ENCODE data around the gene MYO16.
A peak's percentile ranks its signal among the peaks of the same experiment; 100 is the strongest.

MYO16 gene

DNA sequence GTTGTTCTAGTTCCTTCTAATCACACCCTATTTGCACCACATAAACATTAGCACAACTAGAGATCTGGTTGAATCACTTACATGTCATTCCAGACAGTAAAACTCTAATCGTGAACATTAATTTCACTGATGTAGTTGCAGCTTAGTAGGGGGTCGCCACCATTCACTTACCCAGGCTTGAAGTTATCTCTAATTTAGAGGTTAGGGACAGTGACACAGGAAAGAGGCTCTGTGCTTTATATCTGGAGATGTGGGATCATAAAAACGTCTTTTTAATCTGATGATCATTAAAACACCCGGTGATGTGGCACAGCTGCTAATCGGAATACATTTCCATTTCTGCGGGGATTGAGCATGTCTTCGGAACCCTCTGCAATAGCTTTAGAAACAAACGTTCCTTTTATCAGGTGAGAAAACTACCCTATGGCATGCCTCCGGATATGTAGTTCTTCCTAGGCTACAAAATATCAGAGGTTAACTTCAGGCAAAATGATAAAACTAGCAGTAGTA lies 523.0 kb downstream of the MYO16 start:
- no peak for DNase-seq (ENCODE audit: low read depth in 2 of 2)

DNA sequence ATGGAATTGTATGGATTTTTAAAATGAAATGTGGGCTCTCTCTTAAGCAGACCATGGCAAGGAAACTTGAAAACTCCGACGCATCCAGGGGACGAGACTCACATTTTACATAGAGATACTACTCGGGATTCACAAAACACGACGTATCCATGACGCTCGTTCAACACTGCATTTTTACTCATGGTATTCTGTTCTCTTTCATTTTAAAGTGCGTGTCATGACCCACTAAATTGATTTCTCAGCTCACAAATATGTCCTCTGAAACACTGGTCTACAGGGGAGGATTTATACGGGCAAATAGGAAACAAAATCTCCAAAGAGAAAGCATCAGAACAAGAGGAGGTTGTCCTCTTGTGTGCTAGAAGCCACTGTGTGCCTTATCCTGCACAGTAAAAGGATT lies 523.5 kb downstream of the MYO16 start:
- DNase-seq (ENCODE audit: low read depth in 2 of 2), result no peak

DNA sequence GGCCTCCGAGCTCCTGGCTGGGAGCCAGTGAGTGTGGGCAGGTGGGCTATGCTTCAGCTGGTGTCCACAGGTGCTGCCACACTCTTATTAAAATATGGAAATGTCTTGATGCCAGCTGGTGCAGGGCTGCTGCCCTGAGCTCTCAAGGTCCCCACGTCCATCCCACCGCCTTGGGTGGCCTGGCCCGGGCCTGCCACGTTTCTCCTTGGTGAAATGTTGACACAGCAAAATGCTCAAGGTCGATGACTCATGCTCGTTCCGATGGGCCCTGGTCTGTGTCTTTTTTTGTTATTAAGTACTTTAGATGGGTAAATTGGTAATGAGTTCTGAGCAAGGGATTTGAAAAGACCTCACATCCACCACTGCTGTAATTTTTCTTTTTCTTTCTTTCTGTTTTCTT lies 524.7 kb downstream of the MYO16 start:
- no peak for DNase-seq (ENCODE audit: low read depth in 2 of 2)

DNA sequence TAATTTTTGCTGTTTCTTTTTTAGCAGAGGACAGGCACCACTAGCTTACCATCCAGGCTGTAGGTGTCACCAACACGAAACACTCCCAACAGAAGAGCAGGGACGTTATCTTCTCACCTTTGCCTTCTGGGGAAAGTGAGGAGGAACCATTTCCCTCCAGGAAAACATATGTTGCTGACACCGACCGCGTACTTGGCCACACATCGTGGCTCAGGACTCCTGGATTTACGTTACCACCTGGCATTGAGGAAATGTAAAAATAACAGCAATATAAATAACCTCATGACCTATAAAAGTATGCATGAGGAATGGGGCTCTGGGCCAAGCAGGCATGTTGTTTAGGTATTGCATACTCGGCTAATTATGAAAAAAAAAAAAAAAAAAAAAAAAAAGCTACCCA lies 525.1 kb downstream of the MYO16 start:
- no peak for DNase-seq (ENCODE audit: low read depth in 2 of 2)

DNA sequence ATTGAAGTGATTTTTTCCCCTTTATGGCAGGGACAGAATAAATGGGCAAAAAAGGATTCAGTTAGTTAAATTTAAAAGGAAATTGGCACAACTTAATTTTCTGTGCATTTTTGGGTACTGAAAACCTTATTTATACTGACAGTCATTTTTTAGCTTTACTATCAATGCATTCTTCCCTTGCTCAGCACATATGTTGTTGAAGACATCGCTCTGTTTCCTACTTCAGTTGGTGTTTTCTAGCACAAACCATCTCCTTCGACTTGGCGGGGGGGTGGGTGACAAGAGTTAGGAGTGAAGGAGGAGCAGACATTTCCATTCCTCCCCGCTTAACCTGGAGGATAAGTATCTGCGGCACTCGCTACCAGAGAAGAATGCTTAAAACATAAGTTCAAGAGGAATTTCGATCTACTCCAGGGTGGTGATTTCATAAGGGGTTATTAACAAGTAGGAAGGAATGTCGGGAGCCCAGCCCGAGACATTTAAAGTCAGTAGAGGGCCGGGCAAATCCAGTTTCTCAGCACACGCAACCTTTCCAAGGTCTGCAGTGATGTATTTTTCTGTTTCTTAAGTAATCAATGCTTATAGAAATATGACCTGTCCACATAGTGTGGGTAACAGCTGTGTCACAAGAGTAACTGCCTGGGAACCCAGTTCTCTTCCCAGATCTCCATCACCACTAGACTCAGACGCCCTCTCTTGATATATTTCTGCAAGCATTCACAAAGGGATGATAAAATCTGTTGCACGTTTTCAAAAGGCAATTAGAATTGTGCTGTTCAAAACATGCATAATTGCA lies 525.8 kb downstream of the MYO16 start:
- DNase-seq (ENCODE audit: low read depth in 2 of 2), result no peak

DNA sequence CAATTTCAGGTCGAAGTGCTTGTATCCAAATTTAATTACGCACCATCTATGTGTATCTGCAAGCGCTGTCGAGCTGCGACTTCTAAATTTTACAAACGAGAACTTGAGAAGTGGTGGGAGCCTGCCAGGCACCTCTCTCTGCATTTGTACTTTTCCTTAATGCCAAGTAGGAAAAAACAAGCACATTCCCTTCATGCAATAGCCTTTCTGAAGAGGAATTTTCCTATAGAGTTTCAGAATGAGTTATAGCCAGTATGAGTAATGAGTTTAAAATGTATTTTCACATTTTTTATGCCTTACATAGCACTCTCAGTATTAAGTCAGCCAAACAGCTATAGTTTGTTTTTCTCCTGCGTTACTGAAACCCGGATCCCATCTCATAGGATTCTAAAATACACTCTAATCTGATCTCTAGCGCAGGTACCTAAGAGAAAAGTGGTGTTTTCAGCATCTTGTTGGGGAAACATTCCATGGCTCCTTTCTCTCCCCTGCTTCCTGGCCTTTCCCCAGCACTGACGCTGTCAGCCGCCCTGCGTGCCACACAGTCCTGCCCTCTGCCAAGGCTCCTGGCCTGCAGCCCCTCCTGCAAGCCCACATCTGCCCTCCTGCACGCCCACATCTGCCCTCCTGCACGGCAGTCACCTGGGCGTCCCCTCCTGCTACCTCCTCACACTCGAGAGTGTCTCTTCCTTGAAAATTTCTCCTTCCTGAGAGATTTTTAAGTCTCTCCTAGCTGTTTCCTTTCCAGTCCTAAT lies 526.9 kb downstream of the MYO16 start:
- DNase-seq (ENCODE audit: low read depth in 2 of 2), result no peak

DNA sequence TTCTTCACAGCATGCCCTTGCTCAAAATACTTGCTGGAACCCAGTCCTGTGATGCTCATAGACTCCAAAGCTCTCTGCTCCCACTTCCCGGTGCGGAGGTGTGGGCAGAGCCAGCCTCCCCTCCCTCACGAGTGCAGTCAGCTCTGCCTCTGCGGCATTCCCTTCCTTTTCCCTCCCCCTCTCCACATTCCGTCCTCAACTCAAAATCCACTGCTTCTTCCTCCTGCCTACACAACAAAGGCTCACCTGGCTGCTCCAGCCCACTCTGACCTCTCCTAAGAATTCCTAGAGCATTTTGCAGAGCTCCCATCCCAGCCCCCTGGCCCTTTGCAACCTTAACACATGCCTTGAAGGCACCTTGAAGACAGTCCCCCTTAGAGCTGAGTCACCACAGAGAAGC lies 527.9 kb downstream of the MYO16 start:
- DNase-seq (ENCODE audit: low read depth in 2 of 2), result no peak

DNA sequence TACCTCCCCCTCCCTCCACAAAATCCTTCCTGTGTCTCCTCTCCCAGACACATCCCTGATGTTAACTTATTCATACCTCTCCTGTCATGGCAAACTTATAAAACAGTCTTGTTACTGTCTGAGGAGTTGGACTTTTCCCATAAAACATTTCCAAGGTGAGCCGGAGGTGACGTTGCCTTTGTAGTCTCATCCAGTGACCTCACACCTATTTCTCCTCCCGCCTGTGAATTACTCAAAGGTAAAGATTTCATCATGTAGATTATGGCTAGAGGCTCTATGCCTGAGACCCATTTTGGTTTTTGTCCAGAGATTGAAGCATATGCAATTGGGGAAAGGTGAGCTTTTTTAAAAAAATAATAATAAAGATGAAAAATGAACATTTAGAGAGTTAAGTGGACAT lies 529.0 kb downstream of the MYO16 start:
- no peak for DNase-seq (ENCODE audit: low read depth in 2 of 2)

DNA sequence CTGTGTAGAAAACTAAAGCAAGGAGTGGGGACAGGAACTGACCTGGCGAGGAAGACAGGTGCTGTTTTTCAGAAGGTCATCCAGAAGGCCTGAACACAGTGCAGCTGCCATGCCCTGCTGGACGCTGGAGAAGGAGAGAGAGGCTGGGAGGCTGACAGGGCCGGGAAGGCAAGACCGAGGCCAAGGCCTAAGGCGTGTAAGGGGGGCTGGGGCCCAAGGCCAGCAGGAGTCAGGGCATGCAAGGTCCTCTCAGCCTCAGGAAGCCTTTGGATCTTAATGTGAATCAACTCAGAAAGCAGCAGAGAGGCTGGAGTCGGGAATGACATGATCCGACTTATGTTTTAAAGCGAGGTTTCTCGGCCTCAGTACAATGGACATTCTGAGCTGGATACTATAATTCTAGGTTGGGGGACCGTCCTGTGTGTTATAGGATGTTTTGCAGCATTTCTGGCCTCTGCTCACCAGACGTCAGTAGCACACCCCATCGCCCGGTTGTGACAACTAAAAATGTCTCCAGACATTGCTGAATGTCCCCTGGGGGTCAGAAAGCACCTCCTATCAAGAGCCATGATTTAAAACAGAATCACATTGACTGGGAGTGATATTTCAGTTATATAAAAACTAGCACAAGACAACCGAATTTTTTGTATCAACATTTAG lies 530.4 kb downstream of the MYO16 start:
- DNase-seq (ENCODE audit: low read depth in 2 of 2), result no peak

DNA sequence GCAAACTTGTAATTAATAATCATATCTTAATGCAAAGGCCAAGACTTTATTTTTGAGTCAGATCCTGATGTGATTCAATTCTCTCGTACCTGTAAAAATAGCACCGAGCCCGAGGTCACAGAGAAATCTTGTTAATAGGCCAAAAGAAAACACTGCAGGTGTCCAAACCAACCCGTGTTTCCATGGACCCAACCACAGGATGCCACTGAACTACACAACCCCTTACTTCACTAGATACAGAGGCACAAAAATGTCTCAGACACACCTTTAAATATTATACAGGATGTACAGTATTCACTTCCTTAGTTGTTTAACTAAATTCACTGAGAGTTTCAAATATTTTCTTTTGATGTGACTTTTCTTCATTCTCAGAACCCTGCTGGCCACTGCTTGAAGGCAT lies 530.9 kb downstream of the MYO16 start:
- no peak for DNase-seq (ENCODE audit: low read depth in 2 of 2)

DNA sequence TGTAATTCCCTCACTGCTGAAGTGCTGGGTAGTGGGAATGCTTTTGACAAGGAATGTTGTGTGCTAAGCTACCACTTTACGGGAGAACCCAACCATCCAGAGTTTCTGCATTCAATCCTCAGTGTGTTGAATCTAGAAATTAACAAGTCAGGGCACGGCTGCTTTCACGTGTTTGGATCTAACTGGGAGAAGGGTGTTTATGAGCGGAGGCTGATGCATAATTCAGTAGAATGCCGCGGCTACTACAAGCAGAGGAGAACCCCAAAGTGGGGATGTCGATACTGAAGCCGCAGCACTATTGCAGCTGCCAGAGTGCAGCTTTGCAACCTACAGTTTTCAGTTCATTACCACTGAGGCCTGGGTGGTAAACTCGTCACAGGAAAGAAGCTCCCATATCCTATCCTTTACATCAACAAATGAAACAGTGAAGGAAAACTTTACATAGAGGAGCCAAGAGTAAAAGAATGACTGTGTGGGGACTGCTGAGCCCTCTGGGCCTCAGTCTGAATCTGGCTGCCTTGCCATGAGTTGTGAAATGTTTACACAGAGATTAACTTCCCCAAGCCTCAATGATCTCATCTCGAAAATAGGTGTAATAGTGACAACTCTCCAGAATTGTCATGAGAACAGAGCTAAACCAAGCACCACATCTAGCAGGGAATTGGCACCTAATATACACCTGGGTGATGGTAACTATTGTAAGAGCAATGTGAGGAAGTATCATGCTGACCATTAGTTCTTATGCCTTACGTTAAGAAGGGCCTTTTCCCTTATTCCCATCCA lies 531.7 kb downstream of the MYO16 start:
- no peak for DNase-seq (ENCODE audit: low read depth in 2 of 2)

DNA sequence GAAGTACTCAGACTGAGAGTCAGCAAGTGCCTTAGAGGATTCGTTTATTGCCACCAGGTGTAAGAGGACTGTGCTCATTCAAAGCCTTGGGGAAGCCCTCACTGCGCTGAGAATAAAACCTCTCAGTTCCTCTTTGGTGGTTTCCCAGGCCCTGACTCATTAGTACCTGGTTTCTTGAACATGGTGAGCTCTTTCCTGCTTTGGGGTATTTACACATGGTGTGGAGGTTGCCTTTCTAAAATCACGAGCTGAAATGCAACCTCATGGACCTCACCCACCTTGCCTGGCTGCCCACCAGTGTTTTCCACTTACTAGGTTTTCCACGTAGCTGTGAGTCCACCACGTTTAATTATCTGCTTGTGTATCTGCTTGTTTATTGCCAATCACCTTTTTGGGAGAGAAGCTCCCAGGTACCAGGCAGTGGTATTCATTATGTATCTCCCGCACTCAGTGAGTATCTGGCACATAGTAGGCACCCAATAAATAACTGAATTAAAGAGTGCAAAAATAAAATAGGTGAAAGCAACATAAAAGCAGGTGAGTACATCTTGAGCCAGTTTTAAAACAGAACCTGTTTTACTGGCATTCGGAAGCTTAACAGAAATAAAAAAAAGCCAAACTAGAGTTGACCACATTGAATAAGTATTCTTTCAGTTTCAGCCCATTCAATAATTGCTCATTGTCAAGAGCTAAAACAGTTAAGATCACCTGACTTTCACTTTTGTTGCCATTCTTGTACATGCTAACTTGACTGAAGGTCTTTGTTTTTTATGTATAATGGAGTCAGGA lies 533.0 kb downstream of the MYO16 start:
- DNase-seq (ENCODE audit: low read depth in 2 of 2), result peak in 1 of 2 donors; percentile 24

DNA sequence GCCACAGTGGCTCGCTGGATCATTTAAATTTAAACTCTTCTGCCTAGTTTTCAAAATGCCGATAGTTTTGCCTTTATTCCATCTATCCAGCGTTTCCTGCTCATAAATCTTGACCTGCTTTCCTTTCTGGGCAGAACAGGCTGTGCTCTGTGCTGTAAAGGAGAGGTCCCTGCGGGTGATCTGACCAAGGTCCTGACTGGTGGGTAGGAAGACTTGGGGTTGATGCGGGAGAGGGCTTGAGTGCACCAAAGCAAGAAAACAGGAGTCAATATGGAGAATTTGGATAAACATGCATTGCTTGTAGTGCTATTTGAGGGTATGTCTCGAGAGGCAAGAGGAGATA lies 533.6 kb downstream of the MYO16 start:
- DNase-seq (ENCODE audit: low read depth in 2 of 2), result no peak

DNA sequence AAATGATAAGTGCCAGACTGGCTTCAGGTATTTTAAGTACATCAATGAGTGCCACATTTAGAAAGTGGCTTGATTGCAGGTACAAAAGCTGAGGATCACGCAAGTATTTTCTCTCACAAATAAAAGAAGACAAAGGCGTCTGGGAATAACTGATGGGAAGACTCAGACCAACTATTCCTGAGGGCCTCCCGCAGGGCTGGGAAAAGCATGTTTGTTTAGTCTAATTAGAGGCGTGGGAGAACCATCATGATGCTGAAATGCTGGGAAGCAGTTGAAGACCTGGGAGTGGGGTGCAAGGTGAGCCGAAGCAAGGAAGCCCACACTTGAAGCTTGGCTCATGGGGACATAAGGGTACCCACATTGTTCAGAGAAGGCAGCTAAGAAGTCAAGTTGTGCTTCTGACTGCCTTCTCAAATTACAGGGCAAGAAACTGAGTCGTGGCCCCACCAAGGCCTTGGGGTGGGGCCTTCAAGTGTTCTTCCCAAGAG lies 536.0 kb downstream of the MYO16 start:
- DNase-seq (ENCODE audit: low read depth in 2 of 2), result no peak

DNA sequence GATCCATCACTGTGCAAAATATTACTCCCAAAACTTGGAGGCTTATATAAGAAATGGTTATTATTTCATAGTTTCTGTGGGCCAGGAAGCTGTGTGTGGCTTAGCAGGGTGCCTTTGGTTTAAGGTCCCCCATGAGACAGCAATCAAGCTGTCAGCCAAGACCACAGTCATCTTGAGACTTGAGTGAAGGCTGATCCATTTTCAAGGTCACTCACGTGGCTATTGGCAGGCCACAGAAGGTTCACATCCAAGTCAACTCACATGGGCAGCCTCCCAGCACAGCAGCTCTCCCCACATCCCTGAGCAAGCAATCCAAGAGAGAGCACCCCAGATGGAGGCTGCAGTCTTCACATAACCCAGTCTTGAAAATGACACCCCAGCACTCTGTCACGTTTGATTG lies 537.4 kb downstream of the MYO16 start:
- DNase-seq (ENCODE audit: low read depth in 2 of 2), result no peak

DNA sequence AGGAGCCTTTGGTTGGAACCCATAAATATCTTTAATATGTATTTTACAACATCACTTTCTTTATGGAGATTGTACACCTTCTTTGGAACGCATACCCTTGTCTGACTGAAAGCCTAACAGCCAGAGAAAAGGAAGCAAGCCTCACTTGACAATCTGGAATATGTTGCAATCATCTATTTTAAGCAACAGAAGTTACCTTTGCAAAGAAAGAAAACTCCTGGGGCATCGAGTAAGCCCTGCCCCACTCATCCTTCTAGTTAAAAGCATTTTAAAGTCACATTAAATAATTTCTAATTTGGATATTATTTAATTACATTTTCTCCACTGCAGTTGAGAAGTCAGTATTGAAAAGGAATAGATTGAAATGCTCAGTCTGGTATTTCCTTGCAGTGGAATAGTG lies 542.7 kb downstream of the MYO16 start:
- DNase-seq (ENCODE audit: low read depth in 2 of 2), result no peak

DNA sequence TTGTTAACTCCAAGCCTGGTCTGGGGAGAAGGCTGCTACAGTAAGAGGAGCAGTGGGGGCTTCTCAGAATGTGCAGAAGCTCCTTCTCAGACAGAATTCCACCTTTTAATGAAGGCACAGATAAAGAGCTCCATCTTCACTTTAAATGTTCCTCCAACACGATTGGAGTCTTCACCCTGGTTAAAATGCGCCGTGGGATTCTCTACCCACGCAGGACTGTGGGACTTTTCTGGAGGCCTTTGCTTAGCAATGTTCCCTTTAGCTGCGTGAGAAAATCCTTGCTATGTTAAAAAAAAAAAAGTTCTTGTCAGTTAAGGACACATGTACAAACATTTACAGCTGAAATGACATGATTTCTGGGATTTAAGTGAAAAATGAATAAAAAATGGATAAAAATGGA lies 546.3 kb downstream of the MYO16 start:
- DNase-seq (ENCODE audit: low read depth in 2 of 2), result no peak

DNA sequence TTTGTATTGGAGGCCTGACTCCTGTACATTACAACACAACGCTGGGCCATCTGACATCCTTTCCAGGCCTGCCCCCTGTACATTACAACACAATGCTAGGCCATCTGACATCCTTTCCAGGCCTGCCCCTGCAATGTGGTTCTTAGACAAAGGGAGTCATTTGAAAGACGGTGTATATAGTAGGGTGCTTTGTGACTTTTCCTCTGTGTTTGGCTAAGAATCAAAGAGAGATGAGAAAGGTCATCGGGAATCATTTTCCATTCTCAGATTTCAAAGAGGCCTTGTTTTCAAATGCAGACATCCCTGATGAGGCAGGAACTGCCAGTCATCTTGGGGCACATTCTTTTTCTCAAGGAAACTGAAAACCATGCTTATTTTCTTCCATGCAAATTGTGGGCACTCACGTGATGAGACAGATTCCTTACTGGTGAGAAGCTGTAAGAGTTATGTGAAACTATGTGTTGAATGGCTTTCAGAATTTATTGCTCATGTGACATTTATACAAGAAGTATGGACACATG lies 551.6 kb downstream of the MYO16 start:
- no peak for DNase-seq (ENCODE audit: low read depth in 2 of 2)

DNA sequence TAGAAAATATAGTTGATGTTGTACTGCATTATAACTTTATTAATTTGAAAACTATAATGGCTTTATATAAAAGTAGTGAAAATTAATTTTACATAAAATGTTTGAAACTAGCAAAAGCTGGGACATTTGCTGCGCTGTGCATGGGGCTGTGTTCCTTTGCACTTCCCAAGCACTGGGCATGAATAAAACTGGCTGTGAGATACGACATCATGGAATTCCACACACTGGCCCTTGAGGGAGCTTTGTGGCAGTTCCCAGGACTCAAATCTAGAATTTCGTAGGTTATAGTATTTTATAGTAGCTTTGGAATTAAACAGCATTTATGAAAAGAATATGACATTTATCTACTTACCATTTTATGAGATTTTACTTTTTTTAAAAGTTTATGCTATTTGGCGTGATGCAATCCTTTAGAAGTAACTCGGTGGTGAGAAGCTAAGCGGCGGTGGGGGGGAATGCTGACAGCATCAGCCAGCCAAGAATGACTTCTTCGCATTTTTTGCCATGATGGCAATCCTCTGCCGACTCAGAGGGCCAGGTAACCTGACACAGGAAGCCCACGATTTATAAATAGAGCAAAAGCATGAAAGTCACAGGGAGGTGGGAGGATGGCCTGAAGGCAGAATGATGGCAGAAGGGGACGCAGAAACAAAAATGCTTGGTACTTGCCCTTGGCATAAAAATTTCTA lies 553.5 kb downstream of the MYO16 start:
- no peak for DNase-seq (ENCODE audit: low read depth in 2 of 2)

DNA sequence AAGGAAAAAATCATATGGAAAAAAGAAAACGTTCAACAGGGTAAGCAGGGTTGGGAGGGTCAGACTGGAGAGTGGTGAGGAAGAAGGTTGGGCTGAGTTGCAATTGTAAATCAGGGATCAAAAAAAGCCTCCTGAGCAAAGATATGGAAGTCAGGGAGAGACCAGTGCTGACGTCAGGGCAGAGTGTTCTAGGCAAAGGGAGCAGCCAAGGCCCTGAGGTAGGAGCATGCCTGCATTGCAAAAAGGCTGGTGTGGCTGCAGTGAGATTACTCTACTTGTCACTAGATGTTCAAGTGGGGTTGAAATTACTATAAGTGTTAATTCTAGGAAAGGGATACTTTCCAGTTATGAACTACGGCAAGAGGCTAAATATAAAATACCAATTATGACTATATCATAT lies 562.0 kb downstream of the MYO16 start:
- DNase-seq (ENCODE audit: low read depth in 2 of 2), result no peak
